Measurements from ENCODE around the gene PANX2. TPM values are rescaled to one million over a fixed set of nuclear protein-coding genes. Genes with fewer than 3 reads are reported as not detected.

Gene PANX2
- total RNA-seq, 1 donor from 2014 or later = 3.0 TPM

DNA sequence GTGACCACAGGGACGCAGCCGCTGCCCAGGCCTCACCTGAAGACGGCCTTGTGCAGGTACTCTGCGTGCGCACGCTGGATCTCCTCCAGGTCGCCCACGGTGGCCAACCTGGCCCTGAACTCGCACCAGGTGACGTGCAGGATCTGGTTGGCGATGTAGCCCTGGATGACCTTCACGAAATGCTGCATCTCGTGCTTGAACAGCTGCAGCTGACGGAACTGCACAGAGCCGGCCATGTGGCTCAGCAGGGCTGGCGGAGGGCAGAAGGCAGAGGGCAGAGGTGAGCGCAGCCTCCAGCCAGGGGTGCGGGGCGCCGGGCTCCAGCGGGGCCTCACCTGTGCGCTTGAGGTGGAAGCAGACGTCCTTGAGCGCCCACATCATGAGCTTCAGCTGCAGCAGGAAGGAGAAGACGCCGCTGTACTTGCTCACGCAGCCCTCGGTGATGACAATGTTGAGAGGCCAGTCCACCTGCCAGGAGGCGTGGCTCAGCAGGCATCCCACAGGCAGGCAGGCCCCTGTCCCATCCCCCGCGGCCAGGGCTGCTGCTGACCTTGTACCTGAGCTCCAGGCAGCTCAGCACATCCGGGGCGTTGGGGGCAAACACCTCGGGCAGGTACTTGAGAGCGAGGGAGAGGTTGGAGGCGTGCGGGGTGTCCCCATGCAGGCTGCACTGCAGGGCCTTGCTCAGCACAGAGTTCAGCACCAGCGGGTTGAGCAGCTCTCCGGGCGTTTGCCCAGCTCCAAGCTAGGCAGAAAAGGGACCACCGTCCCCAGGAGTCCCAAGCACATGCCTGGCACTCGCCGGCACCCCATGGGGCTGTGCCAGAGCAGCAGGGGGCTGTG is 47.8 kb downstream of the PANX2 start:
- Mint-ChIP-seq H3K4me3 (ENCODE audit: unreplicated experiment) (no peak overlapping the region), H3K27ac (ENCODE audit: unreplicated experiment) (no peak overlapping the region), H3K27me3 (ENCODE audit: low read depth) (no peaks in the 10 kb centered on the region), H3K4me1 (ENCODE audit: low read depth) (peaks cover 7% of the 10 kb centered on the region), H3K9me3 (ENCODE audit: low read depth) (no peaks in the 10 kb centered on the region), H3K36me3 (ENCODE audit: low read depth) (peaks cover 20% of the 10 kb centered on the region)
- DNase-seq (ENCODE audit: low spot score) = no peak
- TF ChIP-seq, protein P1, sequence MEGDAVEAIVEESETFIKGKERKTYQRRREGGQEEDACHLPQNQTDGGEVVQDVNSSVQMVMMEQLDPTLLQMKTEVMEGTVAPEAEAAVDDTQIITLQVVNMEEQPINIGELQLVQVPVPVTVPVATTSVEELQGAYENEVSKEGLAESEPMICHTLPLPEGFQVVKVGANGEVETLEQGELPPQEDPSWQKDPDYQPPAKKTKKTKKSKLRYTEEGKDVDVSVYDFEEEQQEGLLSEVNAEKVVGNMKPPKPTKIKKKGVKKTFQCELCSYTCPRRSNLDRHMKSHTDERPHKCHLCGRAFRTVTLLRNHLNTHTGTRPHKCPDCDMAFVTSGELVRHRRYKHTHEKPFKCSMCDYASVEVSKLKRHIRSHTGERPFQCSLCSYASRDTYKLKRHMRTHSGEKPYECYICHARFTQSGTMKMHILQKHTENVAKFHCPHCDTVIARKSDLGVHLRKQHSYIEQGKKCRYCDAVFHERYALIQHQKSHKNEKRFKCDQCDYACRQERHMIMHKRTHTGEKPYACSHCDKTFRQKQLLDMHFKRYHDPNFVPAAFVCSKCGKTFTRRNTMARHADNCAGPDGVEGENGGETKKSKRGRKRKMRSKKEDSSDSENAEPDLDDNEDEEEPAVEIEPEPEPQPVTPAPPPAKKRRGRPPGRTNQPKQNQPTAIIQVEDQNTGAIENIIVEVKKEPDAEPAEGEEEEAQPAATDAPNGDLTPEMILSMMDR (IDR thresholded peaks at IDR 0.05) = no peak

DNA sequence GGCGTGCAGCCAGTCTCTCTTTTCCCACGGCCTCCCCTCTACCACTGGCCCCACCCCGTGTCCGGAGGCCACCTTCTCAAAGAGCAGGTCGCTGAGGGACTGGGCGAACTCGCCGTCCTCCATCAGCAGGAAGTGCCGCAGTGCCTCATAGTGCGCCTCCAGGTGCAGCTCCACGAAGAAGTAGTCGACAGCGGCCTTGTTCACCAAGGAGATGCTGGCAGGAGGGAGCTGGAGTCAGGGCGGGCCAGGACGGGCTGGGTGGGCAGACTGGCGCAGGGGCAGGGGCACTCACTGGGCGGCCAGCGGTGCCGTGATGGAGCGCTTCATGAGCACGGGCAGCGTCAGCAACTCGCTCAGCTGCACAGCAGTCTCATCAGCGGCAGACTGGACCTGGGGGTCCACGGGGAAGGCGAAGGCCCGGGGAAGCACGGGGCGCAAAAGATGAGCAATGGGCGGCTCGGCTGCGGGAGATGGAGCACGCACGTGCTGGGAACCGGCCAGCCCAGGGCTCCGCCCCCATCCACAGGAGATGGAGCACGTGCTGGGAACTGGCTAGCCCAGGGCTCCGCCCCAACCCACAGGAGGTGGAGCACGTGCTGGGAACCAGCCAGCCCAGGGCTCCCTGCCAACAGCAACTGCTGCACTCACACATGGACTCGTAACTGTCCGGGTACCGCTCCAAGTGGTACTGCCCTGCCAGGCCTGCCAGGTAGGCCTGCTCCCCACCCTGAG is 48.6 kb downstream of the PANX2 start:
- peak overlapping the region; percentile 17 for H3K27ac Mint-ChIP-seq (ENCODE audit: unreplicated experiment)
- DNase-seq (ENCODE audit: low spot score) = peak; percentile 95
- no peaks in the 10 kb centered on the region for H3K9me3 Mint-ChIP-seq (ENCODE audit: low read depth)
- peaks cover 7% of the 10 kb centered on the region for H3K4me1 Mint-ChIP-seq (ENCODE audit: low read depth)
- peaks cover 18% of the 10 kb centered on the region for H3K36me3 Mint-ChIP-seq (ENCODE audit: low read depth)
- no peaks in the 10 kb centered on the region for H3K27me3 Mint-ChIP-seq (ENCODE audit: low read depth)
- TF ChIP-seq, protein P1 (IDR thresholded peaks at IDR 0.05) = no peak
- no peak overlapping the region for H3K4me3 Mint-ChIP-seq (ENCODE audit: unreplicated experiment)

DNA sequence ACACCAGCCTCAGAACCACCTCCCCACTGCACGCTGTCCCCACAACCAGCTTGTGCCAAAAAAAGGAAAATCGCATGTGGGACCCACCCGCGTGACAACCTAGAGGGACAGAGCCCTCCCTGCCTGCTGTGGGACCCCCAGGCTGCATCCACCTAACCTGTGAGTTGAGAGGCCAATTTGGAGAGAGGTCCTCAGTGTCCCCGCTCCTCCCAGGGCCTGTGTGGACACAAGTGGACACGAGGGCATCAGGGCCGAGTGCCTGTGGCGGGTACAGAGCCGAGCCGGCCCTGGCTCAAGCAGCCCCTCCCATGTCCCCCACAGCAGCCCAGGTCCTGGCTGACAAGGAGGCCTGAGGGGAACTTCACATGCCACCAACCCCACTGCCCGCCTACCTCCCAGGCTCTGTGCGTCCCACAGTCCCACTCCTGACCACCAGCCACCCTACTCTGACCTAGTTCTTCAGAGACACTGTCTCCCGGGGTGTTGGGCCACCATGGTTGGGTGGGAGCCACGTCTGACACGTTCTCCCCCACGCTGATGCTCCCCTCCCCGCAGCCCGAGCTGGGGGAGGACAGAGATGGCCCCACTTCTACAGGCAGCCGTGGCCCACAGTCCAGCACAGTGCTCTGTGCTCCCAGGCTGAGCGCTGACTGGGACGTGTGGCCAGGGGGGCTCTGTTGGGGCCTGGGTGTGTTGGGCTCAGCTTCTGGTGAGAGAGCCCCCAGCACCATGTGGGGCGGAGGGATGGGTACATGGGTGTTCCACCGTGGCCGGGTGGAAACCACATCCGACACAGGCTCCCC is 49.5 kb downstream of the PANX2 start:
- Mint-ChIP-seq H3K9me3 (ENCODE audit: low read depth) (no peaks in the 10 kb centered on the region), H3K27me3 (ENCODE audit: low read depth) (no peaks in the 10 kb centered on the region), H3K36me3 (ENCODE audit: low read depth) (peaks cover 15% of the 10 kb centered on the region), H3K27ac (ENCODE audit: unreplicated experiment) (no peak overlapping the region), H3K4me3 (ENCODE audit: unreplicated experiment) (no peak overlapping the region), H3K4me1 (ENCODE audit: low read depth) (peaks cover 4% of the 10 kb centered on the region)
- TF ChIP-seq, protein P1 (IDR thresholded peaks at IDR 0.05) = no peak
- peak; percentile 89 for DNase-seq (ENCODE audit: low spot score)

DNA sequence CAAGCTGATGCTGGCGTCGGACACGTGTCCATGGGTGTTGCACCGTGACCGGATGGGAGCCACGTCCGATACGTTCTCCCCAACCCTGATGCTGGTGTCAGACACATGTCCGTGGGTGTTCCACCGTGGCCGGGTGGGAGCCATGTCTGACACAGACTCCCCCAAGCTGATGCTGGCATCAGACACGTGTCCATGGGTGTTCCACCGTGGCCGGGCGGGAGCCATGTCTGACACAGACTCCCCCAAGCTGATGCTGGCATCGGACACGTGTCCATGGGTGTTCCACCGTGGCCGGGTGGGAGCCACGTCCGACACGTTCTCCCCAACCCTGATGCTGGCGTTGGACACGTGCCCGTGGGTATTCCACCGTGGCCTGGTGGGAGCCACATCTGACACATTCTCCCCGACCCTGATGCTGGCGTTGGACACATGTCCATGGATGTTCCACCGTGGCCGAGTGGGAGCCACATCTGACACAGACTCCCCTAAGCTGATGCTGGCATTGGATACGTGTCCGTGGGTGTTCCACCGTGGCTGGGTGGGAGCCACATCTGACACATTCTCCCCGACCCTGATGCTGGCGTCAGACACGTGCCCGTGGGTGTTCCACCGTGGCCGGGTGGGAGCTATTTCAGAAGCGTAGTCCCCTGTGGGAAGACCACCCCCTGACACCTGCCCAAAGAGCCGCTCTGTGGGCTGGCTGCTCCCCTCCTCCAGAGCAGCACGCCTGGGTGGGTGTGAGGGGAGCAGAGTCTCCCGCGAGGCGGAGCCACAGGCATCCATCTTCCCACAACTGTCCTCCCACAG is 50.3 kb downstream of the PANX2 start:
- H3K4me1 Mint-ChIP-seq (ENCODE audit: low read depth) = peaks cover 4% of the 10 kb centered on the region
- peaks cover 17% of the 10 kb centered on the region for H3K36me3 Mint-ChIP-seq (ENCODE audit: low read depth)
- peak; percentile 92 for DNase-seq (ENCODE audit: low spot score)
- H3K4me3 Mint-ChIP-seq (ENCODE audit: unreplicated experiment) = no peak overlapping the region
- H3K27me3 Mint-ChIP-seq (ENCODE audit: low read depth) = no peaks in the 10 kb centered on the region
- TF ChIP-seq, protein P1 (IDR thresholded peaks at IDR 0.05) = no peak
- H3K27ac Mint-ChIP-seq (ENCODE audit: unreplicated experiment) = no peak overlapping the region
- no peaks in the 10 kb centered on the region for H3K9me3 Mint-ChIP-seq (ENCODE audit: low read depth)

Data from chondrocyte (in vitro differentiated cells).